Fibroblast of pulmonary artery (primary cell): Measurements from ENCODE around the gene CLOCK.

Experiments used
- DNase-seq: peaks from one replicate; pipeline ENCODE4 v3.0.0-alpha.2; 2010; ENCODE audit warnings: low read depth
- H3K4me3 ChIP-seq: replicated peaks from 2 replicates; pipeline ENCODE4 v1.5.1; 2011; ENCODE audit warnings: low read depth, mild to moderate bottlenecking, control low read depth, low read length, moderate library complexity
- TF ChIP-seq, protein P1 (sequence below): IDR thresholded peaks from 2 replicates; pipeline ENCODE4 v1.5.1; 2011; ENCODE audit warnings: mild to moderate bottlenecking, control low read depth, low read length, inconsistent platforms; ENCODE audit errors: missing control alignments

The CLOCK gene

DNA sequence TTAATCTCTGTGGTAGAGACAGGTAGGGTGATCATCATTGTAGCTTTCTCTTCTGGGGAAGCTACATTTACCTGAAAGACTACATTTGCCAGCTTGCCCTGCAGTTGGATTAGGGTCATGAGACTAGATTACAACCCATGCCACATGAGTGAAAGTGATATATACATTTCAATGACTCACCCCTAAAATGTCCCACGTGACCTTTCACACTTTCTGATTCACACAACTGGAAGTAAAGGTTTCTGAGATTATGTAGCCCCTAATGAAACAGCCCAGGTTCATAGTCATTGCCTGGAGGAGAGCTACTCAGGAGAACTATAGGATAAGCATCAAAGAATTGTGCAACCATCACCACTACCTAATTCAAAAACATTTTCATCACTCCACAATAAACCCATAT lies 27.5 kb upstream of the CLOCK start:
- no peak for DNase-seq
- TF ChIP-seq, protein P1, sequence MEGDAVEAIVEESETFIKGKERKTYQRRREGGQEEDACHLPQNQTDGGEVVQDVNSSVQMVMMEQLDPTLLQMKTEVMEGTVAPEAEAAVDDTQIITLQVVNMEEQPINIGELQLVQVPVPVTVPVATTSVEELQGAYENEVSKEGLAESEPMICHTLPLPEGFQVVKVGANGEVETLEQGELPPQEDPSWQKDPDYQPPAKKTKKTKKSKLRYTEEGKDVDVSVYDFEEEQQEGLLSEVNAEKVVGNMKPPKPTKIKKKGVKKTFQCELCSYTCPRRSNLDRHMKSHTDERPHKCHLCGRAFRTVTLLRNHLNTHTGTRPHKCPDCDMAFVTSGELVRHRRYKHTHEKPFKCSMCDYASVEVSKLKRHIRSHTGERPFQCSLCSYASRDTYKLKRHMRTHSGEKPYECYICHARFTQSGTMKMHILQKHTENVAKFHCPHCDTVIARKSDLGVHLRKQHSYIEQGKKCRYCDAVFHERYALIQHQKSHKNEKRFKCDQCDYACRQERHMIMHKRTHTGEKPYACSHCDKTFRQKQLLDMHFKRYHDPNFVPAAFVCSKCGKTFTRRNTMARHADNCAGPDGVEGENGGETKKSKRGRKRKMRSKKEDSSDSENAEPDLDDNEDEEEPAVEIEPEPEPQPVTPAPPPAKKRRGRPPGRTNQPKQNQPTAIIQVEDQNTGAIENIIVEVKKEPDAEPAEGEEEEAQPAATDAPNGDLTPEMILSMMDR, result no peak
- H3K4me3 ChIP-seq, result no peak overlapping the region

DNA sequence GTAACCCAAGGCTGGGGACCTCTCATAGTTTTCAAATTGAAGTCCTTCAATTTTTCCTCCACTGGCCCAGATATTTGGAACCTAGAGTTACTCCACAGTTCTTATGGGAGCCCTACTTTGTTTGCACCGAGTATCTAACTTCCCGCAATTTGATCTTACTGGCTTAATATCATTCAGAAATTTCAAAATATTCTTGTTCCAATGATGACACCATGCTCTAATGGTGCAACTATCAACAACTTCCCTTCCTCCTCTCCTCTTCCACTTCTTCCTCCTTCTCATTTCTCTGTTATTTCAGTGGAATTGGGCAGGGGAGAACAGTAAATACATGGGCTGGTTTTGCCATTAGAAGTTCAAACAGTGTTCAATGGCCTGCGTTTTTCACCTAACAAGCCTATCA lies 25.1 kb upstream of the CLOCK start:
- TF ChIP-seq, protein P1, result no peak
- DNase-seq, result no peak
- no peak overlapping the region for H3K4me3 ChIP-seq

DNA sequence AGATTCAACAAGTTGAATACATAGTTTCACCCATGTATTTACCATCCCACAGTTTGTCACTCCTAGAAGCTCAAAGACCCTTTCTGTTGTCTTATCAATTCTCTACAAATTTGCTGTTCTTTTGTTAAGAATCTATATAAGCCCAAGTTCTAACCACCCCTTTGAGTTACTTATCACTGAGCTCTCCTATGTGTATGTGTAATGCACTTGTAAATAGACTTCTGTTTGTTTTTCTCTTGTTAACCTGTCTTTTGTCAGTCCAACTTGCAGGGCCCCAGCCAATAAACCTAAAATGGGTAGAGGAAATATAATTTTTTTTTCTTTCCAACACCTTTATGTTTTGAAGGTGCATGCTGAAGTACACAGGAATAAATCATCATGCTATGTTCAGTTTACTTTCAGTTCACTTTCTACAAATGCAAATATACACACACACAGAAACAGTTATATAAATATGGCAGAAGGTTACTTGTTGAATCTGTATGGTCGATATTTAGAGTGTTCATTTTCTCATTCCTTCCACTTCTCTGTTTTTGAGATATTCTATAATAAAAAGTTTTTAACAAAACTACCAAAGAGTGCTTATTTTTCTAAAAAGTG lies 22.3 kb upstream of the CLOCK start:
- H3K4me3 ChIP-seq, result no peak overlapping the region
- TF ChIP-seq, protein P1, result no peak
- DNase-seq, result no peak

DNA sequence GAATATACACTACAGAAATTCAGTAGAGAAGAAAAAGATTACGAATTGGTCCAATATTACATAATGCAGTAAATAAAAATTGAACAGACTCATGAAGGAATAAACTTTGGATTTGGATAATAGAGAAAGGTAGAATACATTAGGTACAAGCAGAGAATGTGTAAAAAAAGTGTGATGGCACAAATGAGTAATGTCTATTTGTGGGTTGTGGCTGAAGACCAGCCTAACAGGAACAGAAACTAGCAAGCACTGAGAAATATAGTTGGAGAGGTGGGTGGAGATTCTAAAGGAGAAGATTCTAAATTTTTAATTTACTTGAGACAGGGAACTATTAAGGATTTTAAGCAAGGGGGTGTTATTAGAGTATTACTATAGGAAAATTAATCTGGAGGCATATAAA lies 15.2 kb upstream of the CLOCK start:
- H3K4me3 ChIP-seq, result no peak overlapping the region
- DNase-seq, result no peak
- TF ChIP-seq, protein P1, result no peak

DNA sequence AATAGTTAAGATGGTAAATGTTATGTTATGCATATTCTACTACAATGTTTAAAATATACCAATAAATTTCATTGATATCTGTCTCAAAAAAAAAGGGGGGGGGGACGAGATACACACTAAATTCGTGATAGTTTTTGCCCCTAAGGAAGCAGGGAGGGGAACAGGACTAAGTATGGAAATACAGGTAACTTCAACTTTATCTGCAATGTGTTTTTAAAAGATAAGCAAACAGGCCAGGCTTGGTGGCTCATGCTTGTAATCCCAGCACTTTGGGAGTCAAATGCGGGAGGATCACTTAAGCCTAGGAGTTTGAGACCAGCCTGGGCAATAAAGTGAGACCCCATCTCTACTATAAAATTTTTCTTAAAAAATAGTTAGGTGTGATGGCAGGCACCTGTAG lies 13.4 kb upstream of the CLOCK start:
- DNase-seq, result no peak
- TF ChIP-seq, protein P1, result no peak
- no peak overlapping the region for H3K4me3 ChIP-seq

DNA sequence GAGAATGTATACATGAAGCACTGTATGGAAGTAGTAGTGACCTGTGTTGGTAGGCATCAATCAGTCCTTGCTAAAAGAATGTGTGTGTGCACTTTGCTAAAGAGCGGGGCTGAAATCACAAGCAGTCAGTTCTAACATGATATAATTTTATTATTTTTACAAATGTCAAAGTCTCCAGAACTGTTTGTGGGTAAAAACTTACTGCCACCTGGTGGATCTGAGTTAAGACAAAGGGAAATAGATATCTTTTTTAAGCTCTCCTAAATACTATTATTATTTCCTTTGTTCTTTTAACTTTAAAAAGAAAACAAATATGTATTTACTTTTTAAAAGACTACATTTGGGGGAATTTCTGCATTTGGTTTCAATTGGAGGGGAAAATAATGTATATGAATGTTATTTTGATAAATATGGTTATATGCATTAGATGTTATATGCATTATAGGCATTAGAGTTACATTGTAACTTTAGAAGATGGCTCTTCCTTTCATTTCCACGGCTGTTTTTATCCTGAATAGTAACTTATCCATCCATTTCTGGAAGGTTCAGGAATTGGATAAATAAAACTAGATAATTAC lies 7.8 kb upstream of the CLOCK start:
- DNase-seq, result peak; percentile 79
- H3K4me3 ChIP-seq, result no peak overlapping the region
- TF ChIP-seq, protein P1, result peak; percentile 54
